Thyroid gland (tissue), 4 donors: ENCODE results near the gene EFHD2.

Experiments used
- CTCF ChIP-seq, 6 experiments: fragments of 200-600 bp in 3 of 6; fragments of 450-650 bp in 3 of 6; sonication (generic) in 3 of 6; IDR thresholded peaks; one replicate each; pipeline ENCODE4 v1.5.1; 2016 to 2019; ENCODE audit warnings: antibody characterized with exemption in 6 of 6, mild to moderate bottlenecking in 2 of 6, inconsistent platforms in 1 of 6, moderate library complexity in 1 of 6
- POLR2A ChIP-seq, 2 donors: fragments of 450-650 bp; IDR thresholded peaks; one replicate each; pipeline ENCODE4 v1.6.1; 2017; ENCODE audit warnings: antibody characterized with exemption in 2 of 2, mild to moderate bottlenecking in 2 of 2, moderate library complexity in 1 of 2

- TF ChIP-seq POLR2A (IDR thresholded peaks at IDR 0.05) (no peak), CTCF (IDR thresholded peaks at IDR 0.05) (no peak)
Observed at GRCh38 chr1:15388201-15388880, 21.3 kb upstream of the EFHD2 start.
